ENCODE results near the gene SNED1.

- TF ChIP-seq POLR2AphosphoS5 (IDR thresholded peaks at IDR 0.05; ENCODE audit: low read depth, low read length) (no peak), POLR2A (IDR thresholded peaks at IDR 0.05; ENCODE audit: low read depth, low read length) (no peak), POU2F2 (IDR thresholded peaks at IDR 0.05; ENCODE audit: low read depth, low read length) (no peak)
These were observed 55.3 kb downstream of the SNED1 start for GRCh38 chr2:241053576-241054251.
